HG03103 (cell line): Measurements from ENCODE around the gene LMCD1.

Experiments used
- ATAC-seq: cut with Tn5 transposase; IDR thresholded peaks from one replicate; pipeline ENCODE4 v1.9.1; 2021; ENCODE audit warnings: low read depth; ENCODE audit not compliant: unreplicated experiment

LMCD1 gene

GRCh38 chr3:8556473-8556869 is 54.8 kb downstream of the LMCD1 start:
- no peak for ATAC-seq

GRCh38 chr3:8557298-8557697 is 55.7 kb downstream of the LMCD1 start:
- ATAC-seq, result no peak

DNA sequence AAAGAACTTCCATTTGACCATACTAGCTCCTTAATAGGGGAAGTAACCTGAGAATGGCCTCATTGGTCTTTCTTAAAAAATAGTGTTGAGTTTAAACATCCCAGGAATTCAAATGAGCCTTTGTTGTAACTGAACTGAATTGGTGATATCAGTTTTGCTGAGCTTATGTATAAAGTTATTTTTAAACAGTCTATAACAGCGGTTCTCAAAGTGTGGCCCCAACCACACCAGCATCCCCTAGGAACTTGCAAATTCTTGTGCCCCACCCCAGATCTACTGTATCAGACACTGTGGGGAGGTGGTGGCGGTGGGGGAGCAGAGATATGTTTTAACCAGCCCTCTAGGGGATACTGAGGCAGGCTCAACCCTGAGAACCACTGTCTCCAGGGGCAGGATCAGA is 57.0 kb downstream of the LMCD1 start:
- ATAC-seq, result no peak

- ATAC-seq, result no peak
These were observed 57.7 kb downstream of the LMCD1 start for GRCh38 chr3:8559351-8559750.

DNA sequence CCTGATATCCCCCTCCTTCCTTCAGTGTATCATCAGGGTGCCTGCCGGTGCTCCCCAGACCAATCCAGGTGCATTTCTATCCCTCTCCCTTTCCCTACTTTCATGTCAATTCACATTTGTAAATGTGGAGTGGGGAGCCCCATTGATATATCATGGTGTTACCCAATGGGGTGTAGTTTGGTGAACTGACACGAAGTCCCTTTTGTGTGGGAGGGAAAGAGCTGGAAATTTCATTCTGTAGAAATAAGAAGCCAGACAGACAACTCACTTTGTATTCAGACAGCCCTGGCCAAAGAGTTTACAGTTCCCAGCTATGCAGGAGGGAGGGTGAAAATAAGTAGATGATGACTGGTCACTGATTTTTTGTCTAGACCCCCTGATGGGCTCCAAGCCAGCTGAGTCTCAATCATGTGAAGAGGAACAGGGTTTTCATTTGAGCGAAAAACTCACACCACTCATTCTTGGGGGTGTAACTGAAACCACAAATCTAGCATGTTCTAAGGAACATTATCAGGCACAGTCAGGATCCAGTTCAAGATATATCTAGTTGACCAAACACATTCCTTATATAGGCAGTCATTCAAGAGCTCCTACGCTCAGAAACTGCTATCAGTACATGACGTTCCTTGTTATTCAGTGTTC is 58.9 kb downstream of the LMCD1 start:
- ATAC-seq, result no peak

DNA sequence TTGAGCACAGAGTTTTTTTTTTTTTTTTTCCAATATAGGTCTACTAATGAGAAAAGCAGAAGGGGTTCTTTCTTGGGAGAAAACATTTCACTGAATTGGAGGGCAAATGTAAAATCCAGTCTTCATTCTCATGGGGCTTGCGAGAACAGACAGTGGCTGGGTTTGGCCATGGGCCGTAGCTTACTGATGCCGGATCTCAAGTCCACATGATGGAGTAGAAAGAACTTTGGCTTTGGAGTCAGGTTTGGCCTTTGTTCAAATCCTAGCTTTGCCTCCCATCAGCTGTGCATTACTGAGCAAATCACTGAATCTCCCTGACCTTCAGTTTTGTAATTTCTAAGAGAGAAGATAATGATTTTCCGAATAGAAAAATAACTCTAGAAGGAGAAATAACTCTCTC is 59.7 kb downstream of the LMCD1 start:
- ATAC-seq, result no peak

DNA sequence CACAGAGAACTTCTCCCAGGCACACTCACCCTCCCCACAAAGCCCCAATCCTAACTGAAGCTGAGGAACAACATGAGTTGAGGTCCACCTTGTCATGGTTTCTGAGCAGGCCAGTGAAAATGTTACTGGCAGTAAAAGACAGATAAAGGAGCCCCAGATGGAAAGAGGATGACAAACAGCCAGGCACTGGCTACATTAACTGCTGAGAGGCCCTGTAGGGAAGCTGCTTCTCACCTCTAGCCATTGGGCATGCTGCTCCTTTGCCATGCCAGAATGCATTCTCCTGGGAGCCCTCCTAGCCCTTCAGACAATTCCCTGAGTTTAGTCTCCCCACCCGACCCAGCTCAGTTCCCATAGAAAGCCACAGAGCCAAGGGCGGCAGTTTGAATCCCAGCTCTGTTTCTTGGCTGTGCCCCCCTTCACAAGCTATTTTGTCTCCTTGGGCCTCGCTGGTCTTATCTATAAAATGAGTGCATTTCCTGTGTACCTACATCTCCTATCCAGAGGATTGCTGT is 60.5 kb downstream of the LMCD1 start:
- no peak for ATAC-seq

- ATAC-seq, result no peak
These were observed 61.5 kb downstream of the LMCD1 start for GRCh38 chr3:8563146-8563545.

DNA sequence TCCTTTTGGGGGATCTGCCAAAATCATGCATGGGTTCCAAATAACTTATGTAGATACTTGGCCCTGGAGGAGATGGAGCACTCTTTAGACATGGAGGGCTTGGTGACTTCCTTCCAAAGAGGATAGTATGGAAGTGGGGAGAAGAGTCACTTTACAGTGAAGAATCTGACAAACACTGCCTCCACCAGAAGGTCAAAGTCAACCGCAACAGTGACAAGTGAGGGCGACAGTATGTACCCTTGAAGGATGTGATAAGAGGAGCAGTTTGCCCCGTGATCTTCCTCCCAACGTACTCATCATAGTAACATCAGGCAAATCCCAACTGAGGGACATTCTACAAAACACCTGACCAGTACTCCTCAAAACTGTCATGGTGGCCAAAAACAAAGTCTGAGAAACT is 62.0 kb downstream of the LMCD1 start:
- ATAC-seq, result no peak

DNA sequence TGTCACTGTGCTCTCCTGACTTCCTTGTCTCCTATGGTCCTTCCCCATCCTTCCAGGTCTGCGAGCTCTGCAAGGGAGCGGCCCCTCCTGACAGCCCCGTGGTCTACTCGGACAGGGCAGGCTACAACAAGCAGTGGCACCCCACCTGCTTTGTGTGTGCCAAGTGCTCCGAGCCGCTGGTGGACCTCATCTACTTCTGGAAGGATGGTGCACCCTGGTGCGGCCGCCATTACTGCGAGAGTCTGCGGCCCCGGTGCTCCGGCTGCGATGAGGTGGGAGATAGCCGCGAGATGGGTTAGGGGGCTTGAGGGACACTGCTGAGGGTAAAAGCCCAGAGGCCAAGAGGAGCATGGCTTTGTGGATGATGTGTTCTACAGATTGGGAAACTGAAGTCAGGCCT is 63.8 kb downstream of the LMCD1 start:
- no peak for ATAC-seq

GRCh38 chr3:8567784-8568575 is 66.4 kb downstream of the LMCD1 start:
- no peak for ATAC-seq

DNA sequence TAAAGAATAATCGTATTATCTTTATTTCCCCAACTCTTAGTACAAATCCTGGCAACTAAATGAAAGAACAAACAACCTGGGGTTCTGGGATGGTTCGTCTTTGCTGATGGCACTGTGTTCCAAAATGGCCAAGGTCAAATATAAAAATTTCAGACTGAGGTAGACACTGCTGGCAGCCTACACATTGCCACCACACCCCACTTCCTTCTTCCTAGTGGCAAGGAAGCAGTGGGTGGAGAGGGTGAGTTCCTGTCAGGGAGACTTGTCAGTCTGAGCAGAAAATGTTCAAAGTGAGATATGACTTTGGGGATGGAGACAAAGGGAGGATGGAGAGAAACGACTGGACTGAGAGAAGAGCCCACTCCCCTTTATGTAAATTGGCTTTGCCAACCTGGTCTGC is 69.6 kb downstream of the LMCD1 start:
- no peak for ATAC-seq

- no peak for ATAC-seq
These were observed 71.8 kb downstream of the LMCD1 start for GRCh38 chr3:8573342-8573926.

DNA sequence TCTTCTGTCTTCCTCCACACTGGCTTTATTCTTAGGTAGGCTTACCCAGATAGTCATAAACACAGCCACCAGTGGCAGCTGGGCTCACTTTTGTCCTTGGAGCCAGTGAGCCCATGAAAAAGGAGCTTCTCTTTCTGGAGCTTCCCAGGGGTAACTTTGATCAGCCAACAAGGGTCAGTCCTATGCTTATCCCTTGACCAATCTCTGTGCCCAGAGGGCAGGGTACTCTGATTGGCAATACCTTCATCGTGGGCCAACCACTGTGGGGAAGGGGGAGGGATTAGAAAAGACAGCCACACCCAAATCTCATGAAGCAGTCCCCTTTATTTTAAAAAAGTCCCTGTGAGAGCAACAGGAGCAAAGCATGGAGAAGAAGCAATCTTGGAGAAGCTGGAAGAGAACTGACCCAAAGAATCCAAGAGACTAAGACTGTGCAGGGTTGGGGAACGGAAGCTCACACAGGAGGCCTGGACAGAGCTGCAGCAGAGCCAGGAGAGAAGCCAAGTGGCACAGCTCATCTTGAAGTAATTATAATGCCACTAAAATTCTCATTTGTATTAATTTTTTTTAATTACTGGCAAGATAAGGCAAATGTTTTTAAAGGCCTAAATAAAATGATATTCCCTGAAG is 72.5 kb downstream of the LMCD1 start:
- no peak for ATAC-seq

- ATAC-seq, result no peak
These were observed 73.2 kb downstream of the LMCD1 start for GRCh38 chr3:8574670-8575322.

GRCh38 chr3:8575364-8576104 is 73.9 kb downstream of the LMCD1 start:
- ATAC-seq, result no peak

DNA sequence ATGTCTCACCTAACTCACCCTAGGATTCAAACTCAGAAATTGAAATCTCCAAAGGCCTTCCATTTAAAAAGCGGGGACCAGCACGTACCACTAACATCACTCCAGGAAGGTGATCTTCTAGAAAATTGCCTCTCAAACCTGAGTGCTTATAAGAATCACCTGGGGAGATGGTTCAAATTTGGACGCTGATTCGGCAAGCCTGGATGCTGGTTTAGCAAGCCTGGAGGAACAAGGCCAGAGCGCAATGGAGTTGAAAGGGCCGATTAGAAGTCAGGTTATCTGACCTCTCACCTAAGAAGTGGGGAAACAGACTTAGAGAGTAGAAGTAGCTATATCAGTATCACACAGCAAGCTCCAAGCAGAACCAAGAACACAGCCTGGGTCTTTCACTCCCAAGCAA is 74.8 kb downstream of the LMCD1 start:
- no peak for ATAC-seq

DNA sequence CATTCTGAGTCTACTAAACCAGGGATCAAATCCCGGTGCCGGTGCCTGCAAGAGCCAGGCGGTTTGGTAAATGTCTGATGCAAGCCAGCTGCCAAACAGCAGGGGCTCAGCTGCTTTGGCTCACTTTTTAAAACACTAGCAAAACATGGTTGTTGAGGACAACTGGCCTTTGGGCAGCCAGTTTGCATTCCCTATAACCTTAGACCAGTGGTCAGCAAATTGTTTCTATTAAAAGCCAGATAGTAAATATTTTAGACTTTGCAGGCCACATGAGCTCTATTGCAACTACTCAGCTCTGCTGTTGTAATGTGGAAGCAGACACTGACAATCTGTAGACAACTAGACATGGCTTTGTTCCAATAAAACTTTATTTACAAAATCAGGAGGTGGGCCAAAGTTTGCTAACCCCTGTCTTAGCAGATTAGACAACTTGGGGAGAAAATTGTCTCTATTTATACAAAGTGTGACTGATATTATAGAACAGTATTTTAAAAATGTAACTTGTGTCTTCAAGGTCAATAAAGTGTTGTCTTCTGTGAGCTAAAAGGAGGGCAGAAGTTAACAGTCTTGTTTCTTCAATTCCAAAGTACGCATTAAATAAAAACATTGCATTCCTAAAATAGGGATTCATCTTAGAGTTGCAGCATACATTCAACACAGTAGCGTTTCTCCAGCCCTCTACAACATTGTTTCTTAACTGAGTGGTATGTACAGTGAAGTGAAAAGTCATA is 75.4 kb downstream of the LMCD1 start:
- no peak for ATAC-seq

DNA sequence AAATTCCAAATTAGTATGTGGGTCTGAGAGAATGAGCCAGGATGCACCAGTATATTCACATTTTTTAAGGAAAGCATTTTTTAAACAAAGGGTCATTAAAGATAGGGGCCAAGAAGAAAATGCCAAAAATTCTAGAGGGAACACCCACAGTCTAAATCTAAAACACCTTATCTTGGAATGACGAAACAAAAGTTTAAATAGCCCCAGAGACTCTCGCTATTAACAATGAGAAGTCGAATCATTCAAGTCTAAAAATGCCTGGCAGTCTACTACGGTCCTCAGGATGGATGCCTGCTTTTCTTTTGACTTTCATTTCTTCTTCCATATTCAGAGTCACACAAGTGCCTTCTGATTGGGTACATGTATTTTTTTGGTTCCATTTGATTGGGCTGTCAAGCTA is 76.7 kb downstream of the LMCD1 start:
- ATAC-seq, result no peak
